ENCODE measurements around the gene SLC38A1. TPM values are rescaled to one million over a fixed set of nuclear protein-coding genes. Genes with fewer than 3 reads are reported as not detected.
A peak's percentile ranks its signal among the peaks of the same experiment; 100 is the strongest.

SLC38A1 gene
- total and polyA plus RNA-seq, 12 donors, result 32.0 to 221 (median 140) TPM

GRCh38 chr12:46246021-46246700 is 22.7 kb downstream of the SLC38A1 start:
- TF ChIP-seq CTCF (IDR thresholded peaks at IDR 0.05), result no peak
- intact Hi-C loops (cut with DNase I), result no loop called here
- Histone ChIP-seq H3K36me3 (peaks cover 0 to 3% (median 0%) of the 10 kb centered on the region in 9 donors), H3K27ac (no peak overlapping the region), H3K9me3 (peaks cover 0 to 25% (median 0%) of the 10 kb centered on the region in 11 donors), H3K27me3 (peaks cover 0 to 4% (median 0%) of the 10 kb centered on the region in 7 donors), H3K4me1 (peaks cover 0 to 16% (median 0%) of the 10 kb centered on the region in 9 donors), H3K4me3 (no peak overlapping the region)
- WGBS, 2 donors, result 70 to 78% methylated on average over 15 of the region's 15 CpGs
- DNase-seq (no peak), ATAC-seq (peak in 1 of 8 donors; percentile 44)

GRCh38 chr12:46244997-46245396 is 23.8 kb downstream of the SLC38A1 start:
- no peak overlapping the region for H3K27ac ChIP-seq
- H3K9me3 ChIP-seq, result peaks cover 0 to 18% (median 0%) of the 10 kb centered on the region in 11 donors
- H3K36me3 ChIP-seq, result peaks cover 0 to 7% (median 0%) of the 10 kb centered on the region in 9 donors
- TF ChIP-seq CTCF (IDR thresholded peaks at IDR 0.05), result no peak
- H3K4me3 ChIP-seq, result no peak overlapping the region
- ATAC-seq (no peak), DNase-seq (no peak)
- peaks cover 0 to 16% (median 0%) of the 10 kb centered on the region in 9 donors for H3K4me1 ChIP-seq
- peaks cover 0 to 4% (median 0%) of the 10 kb centered on the region in 7 donors for H3K27me3 ChIP-seq
- intact Hi-C loops (cut with DNase I), result no loop called here

DNA sequence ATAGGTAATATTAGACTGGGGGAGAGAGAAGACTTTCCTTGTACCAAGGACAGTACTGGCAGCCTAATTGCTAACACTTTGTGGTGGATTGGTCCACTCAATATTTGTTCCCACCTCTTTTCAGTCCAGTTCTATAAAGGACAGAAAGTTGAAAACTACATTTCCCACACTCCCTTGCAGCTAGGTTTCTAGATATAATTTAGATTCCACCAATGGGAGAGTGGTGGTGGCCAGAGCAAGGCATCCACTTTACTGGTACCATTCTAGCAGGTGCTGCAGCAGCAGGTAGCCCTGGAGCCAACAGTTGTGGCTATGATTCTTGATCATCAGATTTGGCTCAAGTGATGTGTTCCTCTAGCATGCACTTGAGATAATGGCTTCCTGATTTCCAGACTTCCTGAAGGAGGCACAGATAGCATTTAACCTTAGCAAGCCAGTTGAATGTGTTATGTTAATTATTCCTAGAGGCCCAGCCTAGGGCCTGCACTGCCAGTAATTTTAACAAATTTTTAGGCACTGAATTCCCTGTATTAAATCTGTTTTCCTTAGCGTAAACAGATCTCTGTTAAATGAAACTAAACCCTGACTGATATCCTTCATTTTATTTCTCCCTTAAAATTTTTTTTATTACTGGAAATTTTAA is 24.4 kb downstream of the SLC38A1 start:
- Histone ChIP-seq H3K4me1 (peaks cover 0 to 16% (median 0%) of the 10 kb centered on the region in 9 donors), H3K27me3 (peaks cover 0 to 4% (median 0%) of the 10 kb centered on the region in 7 donors), H3K4me3 (no peak overlapping the region), H3K36me3 (peaks cover 0 to 13% (median 0%) of the 10 kb centered on the region in 9 donors), H3K27ac (no peak overlapping the region), H3K9me3 (peaks cover 0 to 18% (median 0%) of the 10 kb centered on the region in 11 donors)
- no peak for ATAC-seq
- no peak for DNase-seq
- no peak for TF ChIP-seq CTCF (IDR thresholded peaks at IDR 0.05)
- intact Hi-C loops (cut with DNase I), result no loop called here
- WGBS, 2 donors, result 93 to 94% methylated on average over 1 of the region's 1 CpG

DNA sequence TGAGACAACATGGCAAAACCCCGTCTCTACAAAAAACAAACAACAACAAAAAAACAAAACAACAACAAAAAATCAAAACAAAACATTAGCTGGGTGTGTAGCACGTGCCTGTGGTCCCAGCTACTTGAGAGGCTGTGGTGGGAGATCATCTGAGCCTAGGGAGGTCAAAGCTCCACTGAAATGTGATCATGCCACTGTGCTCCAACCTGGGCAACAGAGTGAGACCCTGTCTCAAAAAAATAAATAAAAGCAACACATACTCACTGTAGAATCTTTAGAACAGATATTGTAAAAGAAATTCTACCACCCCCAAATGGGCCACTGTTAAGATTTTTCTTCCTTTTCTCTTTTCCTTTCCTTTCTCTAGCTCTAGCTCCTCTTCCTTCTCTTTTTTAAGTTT is 26.3 kb downstream of the SLC38A1 start:
- no peak for TF ChIP-seq CTCF (IDR thresholded peaks at IDR 0.05)
- Histone ChIP-seq H3K4me3 (no peak overlapping the region), H3K27ac (no peak overlapping the region), H3K36me3 (peaks cover 0 to 15% (median 0%) of the 10 kb centered on the region in 9 donors), H3K27me3 (peaks cover 0 to 4% (median 0%) of the 10 kb centered on the region in 7 donors), H3K9me3 (peaks cover 0 to 11% (median 0%) of the 10 kb centered on the region in 11 donors), H3K4me1 (peaks cover 0 to 16% (median 0%) of the 10 kb centered on the region in 9 donors)
- ATAC-seq (no peak), DNase-seq (no peak)
- intact Hi-C loops (cut with DNase I), result no loop called here
- 84 to 93% methylated on average over 2 of the region's 2 CpGs for WGBS, 2 donors
